K562 (cell line): ENCODE data around the gene TNFSF15. TPM values are rescaled to one million over a fixed set of nuclear protein-coding genes. Genes with fewer than 3 reads are reported as not detected.

Source experiments
- ATAC-seq: fragments of 200-7000 bp; cut with Tn5 transposase; 3 replicates; pipeline ENCODE4 v1.9.1; 2020; ENCODE audit warnings: moderate library complexity
- BruUV-seq: library from RNA; stranded (reverse); fragments of 400-500 nt; replicated peaks from 2 replicates; lab custom pipeline; 2021; lab: Mats Ljungman, UMichigan
- CTCF ChIA-PET: fragments of 300-600 bp; formaldehyde crosslinking; extraction: SDS; loops from one replicate; lab custom pipeline; 2021; ENCODE audit warnings: low intra/inter-chr PET ratio; lab: Yijun Ruan, JAX
- POLR2A ChIA-PET: fragments of 300-600, 350-650 bp; sonication (Branson Sonifier 250); formaldehyde crosslinking; extraction: SDS; loops from one replicate; lab custom pipeline; 2021; ENCODE audit warnings: antibody characterized with exemption, inconsistent platforms; lab: Yijun Ruan, JAX
- DNase-seq, 4 experiments: peaks; one replicate each; pipeline versions ENCODE4 v3.0.0 to v3.0.0-alpha.2; 2011 to 2018; ENCODE audit warnings: low spot score in 3 of 4, mixed read lengths in 3 of 4; ENCODE audit errors: extremely low read depth in 1 of 4
- FAIRE-seq: peaks from 2 replicates; lab custom pipeline; 2011; peaks lifted over from hg19 to GRCh38; lab: Jason Lieb, UNC
- H2AFZ ChIP-seq: 2 replicates; pipeline ENCODE4 v1.6.0; 2011; ENCODE audit warnings: low read depth, low read length, control low read depth, inconsistent platforms
- H3K27ac ChIP-seq: fragments of 200-600 bp; 3 replicates; pipeline ENCODE4 v1.8.0; 2011; ENCODE audit warnings: low read depth, mild to moderate bottlenecking, control low read depth, inconsistent platforms, low read length, moderate library complexity, mixed read lengths; ENCODE audit errors: extremely low read depth
- H3K27me3 ChIP-seq, 2 experiments: fragments of 300-600 bp in 1 of 2; 2 replicates in 1 of 2; 3 replicates in 1 of 2; pipeline versions ENCODE4 v1.6.0 to v1.8.0; 2011; ENCODE audit warnings: inconsistent platforms in 2 of 2, low read length in 2 of 2, mild to moderate bottlenecking in 1 of 2, mixed read lengths in 1 of 2, moderate library complexity in 1 of 2; ENCODE audit not compliant: control insufficient read depth in 2 of 2, insufficient read depth in 2 of 2
- H3K36me3 ChIP-seq: fragments of 300-600 bp; 3 replicates; pipeline ENCODE4 v1.8.0; 2011; ENCODE audit warnings: mild to moderate bottlenecking, low read length, inconsistent platforms; ENCODE audit not compliant: control insufficient read depth, insufficient read depth
- H3K4me1 ChIP-seq, 2 experiments: fragments of 200-600 bp in 1 of 2; replicated peaks in 1 of 2; 2 replicates in 1 of 2; 3 replicates in 1 of 2; pipeline versions ENCODE4 v1.5.1 to v1.8.0; 2011; ENCODE audit warnings: inconsistent platforms in 2 of 2, low read length in 2 of 2, mild to moderate bottlenecking in 1 of 2, mixed read lengths in 1 of 2, moderate library complexity in 1 of 2; ENCODE audit not compliant: control insufficient read depth in 2 of 2, insufficient read depth in 2 of 2
- H3K4me2 ChIP-seq: 2 replicates; pipeline ENCODE4 v1.6.1; 2011; ENCODE audit warnings: low read length, control low read depth, inconsistent platforms, mixed read lengths; ENCODE audit not compliant: insufficient read depth
- H3K4me3 ChIP-seq: fragments of 200-600 bp; sonication (generic), shearing (Covaris generic); 2 replicates; pipeline ENCODE4 v1.5.1; 2016; ENCODE audit warnings: control low read depth, inconsistent platforms
- H3K79me2 ChIP-seq: fragments of 200-600 bp; 3 replicates; pipeline ENCODE4 v1.8.0; 2011; ENCODE audit warnings: low read length, inconsistent platforms; ENCODE audit not compliant: control insufficient read depth, insufficient read depth
- H3K9ac ChIP-seq, 2 experiments: 2 replicates each; pipeline versions ENCODE4 v1.6.0 to v1.6.1; 2011; ENCODE audit warnings: low read depth in 2 of 2, low read length in 2 of 2, control low read depth in 1 of 2, inconsistent platforms in 1 of 2, mild to moderate bottlenecking in 1 of 2, mixed read lengths in 1 of 2; ENCODE audit not compliant: insufficient read depth in 1 of 2
- H3K9me1 ChIP-seq: one replicate; pipeline ENCODE4 v1.6.0; 2011; ENCODE audit warnings: inconsistent platforms, mild to moderate bottlenecking, low read length, moderate library complexity; ENCODE audit not compliant: control insufficient read depth, insufficient read depth
- H3K9me3 ChIP-seq: replicated peaks from 2 replicates; pipeline ENCODE4 v1.5.1; 2011; ENCODE audit warnings: low read depth, low read length, inconsistent platforms; ENCODE audit not compliant: control insufficient read depth, insufficient read depth
- H4K20me1 ChIP-seq: replicated peaks from 2 replicates; pipeline ENCODE4 v1.6.1; 2011; ENCODE audit warnings: low read length, inconsistent platforms, mixed read lengths; ENCODE audit not compliant: control insufficient read depth, insufficient read depth
- ERF ChIP-seq: fragments of 450-650 bp; formaldehyde crosslinking; IDR thresholded peaks from 2 replicates; pipeline ENCODE4 v1.4.0; 2020; ENCODE audit warnings: mild to moderate bottlenecking, mixed read lengths
- FIP1L1 ChIP-seq: fragments of 200-400 bp; formaldehyde crosslinking; IDR thresholded peaks from 2 replicates; pipeline ENCODE4 v1.6.1; 2018; ENCODE audit warnings: mild to moderate bottlenecking, low read depth, low read length; ENCODE audit not compliant: poor library complexity, severe bottlenecking
- FOXA1 ChIP-seq: fragments of 450-650 bp; IDR thresholded peaks from 2 replicates; pipeline ENCODE4 v1.6.1; 2016; ENCODE audit warnings: mild to moderate bottlenecking, borderline replicate concordance
- HDAC3 ChIP-seq: fragments of 450-650 bp; IDR thresholded peaks from 2 replicates; pipeline ENCODE4 v1.6.1; 2018; ENCODE audit warnings: borderline replicate concordance, mild to moderate bottlenecking, moderate library complexity; ENCODE audit not compliant: partially characterized antibody
- KDM2B ChIP-seq: fragments of 250-450 bp; sonication (Bioruptor Pico); IDR thresholded peaks from 2 replicates; pipeline ENCODE4 v1.8.0; 2021; ENCODE audit warnings: mild to moderate bottlenecking, moderate library complexity
- MAFF ChIP-seq: IDR thresholded peaks from 2 replicates; pipeline ENCODE4 v1.6.1; 2012; ENCODE audit warnings: low read length, improper control_type of control experiment
- MYNN ChIP-seq, 2 experiments: sonication (generic); formaldehyde crosslinking in 1 of 2; IDR thresholded peaks; 2 replicates each; pipeline versions ENCODE4 v1.5.0 to v1.6.1; 2016 to 2020; ENCODE audit warnings: antibody characterized with exemption in 1 of 2, missing genetic modification reagents in 1 of 2
- NELFE ChIP-seq: IDR thresholded peaks from 2 replicates; pipeline ENCODE4 v1.6.1; 2011; ENCODE audit warnings: mild to moderate bottlenecking; ENCODE audit not compliant: insufficient read depth, insufficient read length
- ZNF143 ChIP-seq: sonication (generic); formaldehyde crosslinking; IDR thresholded peaks from 2 replicates; pipeline ENCODE4 v1.9.0; 2022; ENCODE audit warnings: mild to moderate bottlenecking, missing genetic modification reagents
- ZNF232 ChIP-seq: sonication (generic); formaldehyde crosslinking; IDR thresholded peaks from 2 replicates; pipeline ENCODE4 v1.8.0; 2022; ENCODE audit warnings: mild to moderate bottlenecking, missing genetic modification reagents
- ZNF830 ChIP-seq: fragments of 250-450 bp; sonication (Bioruptor Pico); IDR thresholded peaks from 2 replicates; pipeline ENCODE4 v1.5.0; 2021; ENCODE audit warnings: mild to moderate bottlenecking
- WGBS: fragments of 100-300 bp; shearing (Covaris generic); methylation state at CpG from one replicate; pipeline ENCODE4 v1.1.6; 2016; ENCODE audit warnings: low coverage, mixed read lengths; ENCODE audit not compliant: insufficient coverage; ENCODE audit errors: missing lambda C conversion rate; 5-methylcytosine and 5-hydroxymethylcytosine counted together
- in situ Hi-C: fragments of 300-500 bp; cut with MboI; formaldehyde crosslinking; loops from 4 replicates; pipeline ENCODE4 v1.15.0; 2018; ENCODE audit warnings: inconsistent platforms, mixed read lengths
- intact Hi-C: fragments of 100-400 bp; cut with micrococcal nuclease; formaldehyde crosslinking; loops from 2 replicates; pipeline ENCODE4 v1.14.2; 2022
- polyA plus RNA-seq, 8 experiments: library from polyadenylated mRNA; depleted of rRNA in 4 of 8; stranded (reverse) in 5 of 8; unstranded in 3 of 8; fragments of >200 nt; fragmentation: Nextera tagmentation in 2 of 8; fragmentation: Illumina TruSeq in 1 of 8; extraction: Ambion mirVana in 2 of 8; extraction: Trizol in 1 of 8; gene quantifications; 2 replicates each; pipeline versions ENCODE4 v1.2.1 to v1.2.3, GENCODE V29; 2011 to 2014; ENCODE audit warnings: inconsistent platforms in 1 of 8, missing spikeins in 1 of 8
- total RNA-seq, 7 experiments: library from RNA; depleted of rRNA in 6 of 7; stranded (reverse); fragments of >200 nt in 6 of 7; fragmentation: Illumina TruSeq in 2 of 7; extraction: Trizol in 2 of 7; gene quantifications; 2 replicates each; pipeline versions ENCODE4 v1.2.1 to v1.2.3, GENCODE V29; 2011 to 2021; ENCODE audit warnings: low replicate concordance in 1 of 7

TNFSF15 gene
- total and polyA plus RNA-seq, 9 of the 15 experiments (the other 6 are each of a cell fraction or from before 2014, with no cell fraction given): not detected

DNA sequence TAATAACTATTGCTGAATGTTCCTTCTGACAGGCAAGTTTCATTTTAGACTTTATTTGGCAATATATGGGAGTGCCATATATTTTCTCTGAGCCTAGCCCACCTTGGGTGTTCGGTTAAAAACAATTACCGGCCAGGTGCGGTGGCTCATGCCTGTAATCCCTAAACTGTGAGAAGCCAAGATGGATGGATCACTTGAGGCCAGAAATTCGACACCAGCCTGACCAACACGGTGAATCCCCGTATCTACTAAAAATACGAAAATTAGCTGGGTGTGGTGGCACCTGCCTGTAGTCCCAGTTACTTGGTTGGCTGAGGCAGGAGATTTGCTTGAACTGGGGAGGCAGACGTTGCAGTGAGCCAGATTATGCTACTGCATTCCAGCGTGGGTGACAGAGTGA is 47.9 kb downstream of the TNFSF15 start:
- Histone ChIP-seq H3K9ac (no peak overlapping the region), H3K4me3 (no peak overlapping the region), H3K27me3 (no peaks in the 10 kb centered on the region), H3K9me1 (no peaks in the 10 kb centered on the region), H3K4me1 (no peaks in the 10 kb centered on the region), H3K9me3 (no peaks in the 10 kb centered on the region), H3K4me2 (no peak overlapping the region), H4K20me1 (no peaks in the 10 kb centered on the region), H3K27ac (no peak overlapping the region), H3K79me2 (no peaks in the 10 kb centered on the region), H2AFZ (no peak overlapping the region), H3K36me3 (no peaks in the 10 kb centered on the region)
- DNase-seq (no peak), ATAC-seq (no peak), FAIRE-seq (no peak)
- 2% methylated on average over 8 of the region's 9 CpGs for WGBS
- intact Hi-C loops (no loop called here), in situ Hi-C loops (no loop called here)
- ChIA-PET POLR2A (interaction anchor here (0.7 kb wide), 1 partner anchor 91 kb away, joined by 3 read pairs; no protein-coding TSS in a partner anchor), CTCF (no interaction called here)
- BruUV-seq: no TSS peak
- TF ChIP-seq HDAC3 (no peak), NELFE (no peak), ZNF232 (CRISPR knock-in tag) (no peak), FIP1L1 (no peak), KDM2B (no peak), ERF (CRISPR knock-in tag) (no peak), MAFF (no peak), ZNF830 (CRISPR knock-in tag) (no peak), ZNF143 (CRISPR knock-in tag) (no peak), MYNN (IDR thresholded peaks at IDR 0.05) (no peak), MYNN (CRISPR knock-in tag; IDR thresholded peaks at IDR 0.05) (no peak), FOXA1 (no peak)
